Measurements from ENCODE around the gene SLC1A3.

Gene SLC1A3

DNA sequence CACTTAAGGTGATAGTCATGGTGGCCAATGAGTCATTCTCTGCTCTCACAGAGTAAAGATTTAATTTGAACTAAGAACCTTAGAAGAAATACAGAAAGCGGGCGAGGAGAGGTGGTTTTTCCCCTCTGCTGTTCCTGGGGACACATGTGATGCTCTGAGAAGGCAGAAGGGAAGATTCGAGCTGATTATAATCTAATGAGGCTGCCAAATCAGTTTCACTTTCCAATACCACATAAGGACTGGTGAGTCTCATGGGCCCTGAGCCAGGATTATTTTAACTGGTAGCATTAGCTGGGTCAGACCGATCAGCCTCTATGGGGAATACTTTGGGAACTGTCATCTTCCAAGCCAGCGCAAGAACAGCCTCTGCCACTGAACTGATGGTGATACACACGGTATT is 116.5 kb downstream of the SLC1A3 start:
- DNase-seq, result no peak

DNA sequence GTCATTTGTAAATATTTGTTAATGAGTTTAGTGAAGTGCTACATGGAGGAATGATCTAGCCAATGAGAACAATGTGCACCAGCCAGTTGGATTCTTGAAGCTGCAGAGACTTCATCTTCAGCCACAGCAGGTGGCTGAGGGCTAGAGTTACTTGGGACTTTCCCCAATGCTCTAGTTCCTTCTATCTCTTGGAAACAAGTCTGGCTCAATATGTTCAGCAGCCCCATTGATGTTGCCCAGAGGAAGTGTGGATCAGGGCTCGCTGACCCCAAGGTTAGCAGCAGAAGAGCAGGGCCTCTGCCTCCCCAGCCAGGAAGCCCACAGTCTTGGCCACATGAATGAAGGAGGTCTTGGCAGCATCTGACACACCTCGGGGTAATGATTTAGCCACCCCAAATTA is 117.5 kb downstream of the SLC1A3 start:
- no peak for DNase-seq

DNA sequence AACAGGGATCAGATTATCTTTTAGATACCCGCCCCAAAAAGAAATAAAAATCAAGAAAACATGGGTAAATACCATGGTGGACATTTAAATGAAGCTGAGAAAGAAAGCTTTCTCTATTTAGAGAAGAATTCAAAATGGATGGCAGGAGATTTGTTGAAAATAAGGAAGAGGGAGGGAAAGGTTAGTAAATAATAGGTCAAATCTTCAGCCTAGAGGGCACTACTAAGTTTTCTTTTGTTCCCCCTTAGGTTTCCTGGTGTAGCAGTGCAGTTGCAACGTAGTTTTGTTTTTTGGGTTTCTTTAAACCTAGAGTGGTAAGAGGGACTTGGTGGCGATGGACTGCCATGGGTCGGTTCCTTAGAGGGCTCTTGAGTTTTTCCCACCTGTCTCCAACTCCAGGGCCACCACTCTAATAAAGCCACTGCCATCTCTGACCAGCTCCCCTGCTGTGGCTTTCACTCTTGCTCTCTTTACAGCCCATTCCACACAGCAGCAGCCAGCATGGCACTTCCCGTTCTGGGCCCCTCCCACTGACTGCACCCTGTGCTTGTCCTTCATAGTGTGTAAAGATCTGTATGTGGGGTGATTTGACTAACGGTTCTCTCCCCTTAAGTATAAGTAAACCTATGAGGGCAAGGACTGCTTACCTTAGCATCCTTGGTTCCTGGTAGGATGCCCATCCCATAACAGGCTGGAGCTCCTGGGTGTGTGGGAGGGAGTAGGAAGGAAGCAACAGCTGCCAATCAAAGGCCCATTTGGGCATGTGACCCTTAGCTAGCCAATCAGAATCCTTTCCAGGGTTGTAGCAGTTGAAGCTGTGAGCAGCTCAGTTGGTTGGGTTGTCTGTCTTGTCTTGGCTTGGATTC is 118.3 kb downstream of the SLC1A3 start:
- DNase-seq, result no peak

DNA sequence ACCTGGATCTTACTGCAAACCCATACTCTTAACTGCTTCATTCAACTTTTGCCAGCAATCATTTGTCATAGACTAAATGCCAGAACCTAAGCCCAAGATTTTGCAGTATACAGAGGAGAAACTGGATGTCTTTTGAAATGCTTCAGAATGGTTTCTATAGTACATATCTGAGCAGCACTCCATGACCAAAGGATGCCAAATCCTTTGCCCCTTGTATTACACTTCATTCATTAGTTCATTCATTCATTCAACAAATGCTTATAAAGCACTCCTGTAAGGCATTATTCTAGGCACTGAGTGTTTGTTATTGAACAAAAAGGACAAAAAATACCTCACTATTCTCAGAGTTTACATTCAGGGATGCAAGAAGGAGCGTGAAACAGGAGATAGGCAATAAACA is 119.9 kb downstream of the SLC1A3 start:
- DNase-seq, result no peak

DNA sequence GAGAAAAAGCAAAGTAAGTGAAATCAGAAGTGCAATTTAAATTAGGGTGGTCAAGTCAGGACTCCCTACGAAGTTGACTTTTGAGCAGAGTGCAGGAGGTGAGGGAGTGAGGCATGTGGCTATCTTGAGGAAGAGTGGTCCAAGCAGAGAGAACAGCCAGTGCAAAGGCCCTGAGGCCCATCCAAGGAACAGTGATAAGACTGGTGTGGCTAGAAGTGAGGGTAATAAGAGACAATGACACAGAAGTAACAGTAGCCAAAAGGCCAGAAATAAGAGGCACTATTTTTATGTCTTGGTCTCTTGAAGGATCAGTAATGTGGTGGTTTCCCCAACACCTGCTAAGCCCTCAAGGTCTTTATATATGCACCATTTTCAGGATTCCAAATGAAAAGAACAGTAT is 120.4 kb downstream of the SLC1A3 start:
- DNase-seq, result no peak

DNA sequence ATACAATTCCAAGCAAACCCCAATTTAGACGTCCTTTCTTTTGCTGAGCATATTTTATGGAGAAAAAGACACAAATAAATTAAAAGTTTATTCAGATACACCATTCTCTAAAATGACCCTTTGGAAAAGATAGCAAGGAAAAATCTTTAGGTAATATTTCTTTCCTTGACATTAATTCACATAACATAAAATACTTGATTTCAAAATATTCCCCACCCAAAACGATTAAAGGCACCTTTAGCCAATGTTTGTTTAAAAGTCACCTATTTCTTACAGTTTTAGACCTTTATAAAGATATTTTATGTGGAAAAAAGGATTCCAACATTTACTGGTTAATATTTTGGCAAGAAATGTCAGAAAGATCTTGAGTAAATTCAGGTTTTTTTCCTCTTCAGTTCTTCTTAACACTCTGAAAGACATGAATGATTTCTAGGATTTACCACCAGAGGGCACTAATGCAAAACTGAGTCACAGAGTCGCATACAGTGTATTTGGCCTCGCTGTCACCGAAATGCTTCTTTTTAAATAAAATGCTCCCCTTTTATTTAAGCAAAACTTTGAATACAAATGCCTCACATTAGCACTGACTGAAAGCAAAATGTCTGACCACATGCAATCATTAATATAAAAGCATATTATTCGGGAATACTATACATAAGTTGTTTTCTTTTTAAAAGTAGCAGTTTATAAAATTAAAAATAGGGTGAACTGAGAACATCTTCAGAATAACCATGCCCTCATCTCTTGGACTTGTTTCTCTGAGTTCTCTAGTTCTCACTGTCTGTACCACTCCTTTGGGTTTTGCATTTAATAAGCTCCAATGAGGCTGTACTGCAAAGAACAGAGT is 122.5 kb downstream of the SLC1A3 start:
- no peak for DNase-seq

DNA sequence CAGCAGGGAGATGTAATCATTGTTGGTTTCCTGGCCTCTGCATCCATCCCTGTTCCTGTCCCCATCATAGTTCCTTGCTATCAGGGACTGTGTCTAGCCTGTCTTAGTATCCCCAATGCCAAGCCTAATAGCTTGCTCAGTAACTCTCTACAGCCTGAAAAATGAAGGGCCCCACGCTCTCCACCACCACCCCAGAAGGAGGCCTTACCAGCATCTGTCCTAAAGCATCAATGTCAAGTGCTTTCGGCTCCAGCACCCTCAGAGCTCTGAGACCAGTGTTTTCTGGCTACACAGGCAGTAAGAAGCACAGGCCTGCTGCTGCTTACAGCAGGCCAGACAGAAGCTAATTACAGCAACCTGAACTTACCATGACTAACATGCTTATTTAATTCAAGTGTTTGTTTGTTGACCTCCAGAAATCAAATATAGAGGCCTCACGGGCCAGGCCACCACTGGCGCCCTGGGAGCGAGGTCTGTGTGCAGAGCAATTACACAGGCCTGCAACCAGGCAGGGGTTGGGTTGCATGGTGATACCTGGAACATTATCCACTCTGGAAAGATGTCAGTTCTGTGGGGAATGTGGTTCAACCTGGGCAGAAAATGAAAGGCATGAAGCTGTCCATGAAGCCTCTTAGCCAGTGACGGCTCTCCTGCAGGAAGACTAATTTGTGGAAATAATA is 124.3 kb downstream of the SLC1A3 start:
- no peak for DNase-seq

DNA sequence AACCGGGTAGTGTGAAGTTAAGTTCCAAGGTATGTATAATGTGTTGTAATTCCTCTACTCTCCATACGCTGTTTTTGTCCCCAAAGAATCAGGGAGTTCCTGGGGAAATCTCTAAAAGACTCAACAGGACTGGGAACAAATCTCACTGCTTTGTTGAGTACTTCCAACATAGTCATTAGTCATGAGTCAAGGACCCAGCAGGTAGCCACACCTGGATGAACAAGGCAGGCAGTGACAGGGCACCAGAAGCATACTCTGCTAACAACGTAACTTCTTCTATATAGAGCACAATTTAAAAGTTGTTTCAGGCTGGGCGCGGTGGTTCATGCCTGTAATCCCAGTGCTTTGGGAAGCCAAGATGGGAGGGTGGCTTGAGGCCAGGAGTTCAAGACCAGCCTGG is 126.8 kb downstream of the SLC1A3 start:
- no peak for DNase-seq

DNA sequence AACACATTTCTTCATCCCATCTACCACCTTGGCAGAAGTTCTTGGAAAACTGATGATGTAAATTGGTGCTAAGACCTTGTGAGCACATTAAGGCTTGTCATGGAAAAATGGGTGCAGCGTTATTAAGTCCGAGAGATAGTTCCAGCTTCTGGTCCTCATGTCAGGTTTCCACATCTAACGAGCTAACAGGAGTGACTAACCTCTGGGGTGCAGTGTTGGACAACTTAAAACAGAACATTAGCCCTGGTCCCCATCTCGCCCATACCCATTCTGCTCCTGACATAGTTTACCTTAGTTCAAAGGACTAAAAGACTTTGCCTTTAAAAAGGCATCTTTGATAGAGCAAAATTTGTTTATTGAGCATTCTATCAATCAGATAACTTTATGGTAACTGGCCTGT is 128.0 kb downstream of the SLC1A3 start:
- no peak for DNase-seq

DNA sequence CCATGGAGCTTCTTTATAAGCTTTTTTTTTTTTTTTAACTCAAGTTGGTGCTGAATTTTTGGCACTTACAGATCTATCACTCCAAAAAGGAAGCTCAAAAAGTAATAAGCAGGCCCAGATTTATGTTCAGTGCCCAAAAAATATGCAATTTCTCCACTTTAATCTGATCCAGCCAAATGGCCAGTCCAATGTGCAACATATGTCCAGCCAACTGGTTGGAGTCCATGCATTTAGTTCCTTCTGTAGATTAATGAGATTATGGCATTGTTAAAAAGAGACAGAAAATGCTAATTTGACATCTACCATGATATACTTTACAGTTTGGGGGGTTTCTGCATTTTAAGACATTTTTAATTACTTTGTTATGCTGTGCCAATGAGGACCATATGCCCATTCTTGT is 129.5 kb downstream of the SLC1A3 start:
- DNase-seq, result no peak

All from stimulated activated naive CD4-positive, alpha-beta T cell treated with Interleukin-2 at 50 U/mL for 16 hours (primary cell).